Posterior vena cava (tissue), 2 donors: ENCODE measurements around the gene TRIOBP. TPM values are rescaled to one million over a fixed set of nuclear protein-coding genes. Genes with fewer than 3 reads are reported as not detected.
"Not testable (repeated sequence)": the region's sequence is repeated elsewhere in the genome, so short reads cannot be mapped to it uniquely, and the experiment has no call there.

Experiments
- DNase-seq: peaks from one replicate; pipeline ENCODE4 v3.0.0-alpha.2; 2020; ENCODE audit warnings: low spot score
- intact Hi-C, 2 donors: fragments of 100-400 bp; cut with DNase I; formaldehyde crosslinking; loops; one replicate each; pipeline versions ENCODE4 v1.14.1 to v1.14.2; 2022 to 2023
- long read RNA-seq, 2 donors: library from polyadenylated mRNA; unstranded; transcript quantifications; one replicate each; pipeline ENCODE4 v2.0.0, GENCODE V29; 2020 to 2021
- total RNA-seq, 2 donors: library from RNA; stranded (reverse); fragmentation: NEBNext Ultra II Directional; extraction: Animal tissue kit (Norgen Biotek cat#: 25700); gene quantifications; one replicate each; pipeline ENCODE4 v1.2.1, GENCODE V29; 2021
- donor health status: DM: yes; HTN: yes; CAD: no.
- donor health status: DM: yes; HTN: yes; CAD: no.

Gene TRIOBP, protein sequence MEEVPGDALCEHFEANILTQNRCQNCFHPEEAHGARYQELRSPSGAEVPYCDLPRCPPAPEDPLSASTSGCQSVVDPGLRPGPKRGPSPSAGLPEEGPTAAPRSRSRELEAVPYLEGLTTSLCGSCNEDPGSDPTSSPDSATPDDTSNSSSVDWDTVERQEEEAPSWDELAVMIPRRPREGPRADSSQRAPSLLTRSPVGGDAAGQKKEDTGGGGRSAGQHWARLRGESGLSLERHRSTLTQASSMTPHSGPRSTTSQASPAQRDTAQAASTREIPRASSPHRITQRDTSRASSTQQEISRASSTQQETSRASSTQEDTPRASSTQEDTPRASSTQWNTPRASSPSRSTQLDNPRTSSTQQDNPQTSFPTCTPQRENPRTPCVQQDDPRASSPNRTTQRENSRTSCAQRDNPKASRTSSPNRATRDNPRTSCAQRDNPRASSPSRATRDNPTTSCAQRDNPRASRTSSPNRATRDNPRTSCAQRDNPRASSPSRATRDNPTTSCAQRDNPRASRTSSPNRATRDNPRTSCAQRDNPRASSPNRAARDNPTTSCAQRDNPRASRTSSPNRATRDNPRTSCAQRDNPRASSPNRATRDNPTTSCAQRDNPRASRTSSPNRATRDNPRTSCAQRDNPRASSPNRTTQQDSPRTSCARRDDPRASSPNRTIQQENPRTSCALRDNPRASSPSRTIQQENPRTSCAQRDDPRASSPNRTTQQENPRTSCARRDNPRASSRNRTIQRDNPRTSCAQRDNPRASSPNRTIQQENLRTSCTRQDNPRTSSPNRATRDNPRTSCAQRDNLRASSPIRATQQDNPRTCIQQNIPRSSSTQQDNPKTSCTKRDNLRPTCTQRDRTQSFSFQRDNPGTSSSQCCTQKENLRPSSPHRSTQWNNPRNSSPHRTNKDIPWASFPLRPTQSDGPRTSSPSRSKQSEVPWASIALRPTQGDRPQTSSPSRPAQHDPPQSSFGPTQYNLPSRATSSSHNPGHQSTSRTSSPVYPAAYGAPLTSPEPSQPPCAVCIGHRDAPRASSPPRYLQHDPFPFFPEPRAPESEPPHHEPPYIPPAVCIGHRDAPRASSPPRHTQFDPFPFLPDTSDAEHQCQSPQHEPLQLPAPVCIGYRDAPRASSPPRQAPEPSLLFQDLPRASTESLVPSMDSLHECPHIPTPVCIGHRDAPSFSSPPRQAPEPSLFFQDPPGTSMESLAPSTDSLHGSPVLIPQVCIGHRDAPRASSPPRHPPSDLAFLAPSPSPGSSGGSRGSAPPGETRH (N-terminal part only)
- 10 to 100 TPM; 93.8 to 95.8 TPM for total RNA-seq
- long read RNA-seq, donor 1, transcript TRIOBP-203 (14 exons, 2,324 nt), result major isoform, 92 of 159 reads
- long read RNA-seq, donor 1, partial matches to known transcripts, result 23 of 159 reads
- long read RNA-seq, donor 1, other reads (novel, unspliced or antisense), result 42 of 159 reads
- long read RNA-seq, donor 2, transcript TRIOBP-203 (14 exons, 2,324 nt), result major isoform, 136 of 264 reads
- long read RNA-seq, donor 2, partial matches to known transcripts, result 85 of 264 reads
- long read RNA-seq, donor 2, other reads (novel, unspliced or antisense), result 43 of 264 reads

DNA sequence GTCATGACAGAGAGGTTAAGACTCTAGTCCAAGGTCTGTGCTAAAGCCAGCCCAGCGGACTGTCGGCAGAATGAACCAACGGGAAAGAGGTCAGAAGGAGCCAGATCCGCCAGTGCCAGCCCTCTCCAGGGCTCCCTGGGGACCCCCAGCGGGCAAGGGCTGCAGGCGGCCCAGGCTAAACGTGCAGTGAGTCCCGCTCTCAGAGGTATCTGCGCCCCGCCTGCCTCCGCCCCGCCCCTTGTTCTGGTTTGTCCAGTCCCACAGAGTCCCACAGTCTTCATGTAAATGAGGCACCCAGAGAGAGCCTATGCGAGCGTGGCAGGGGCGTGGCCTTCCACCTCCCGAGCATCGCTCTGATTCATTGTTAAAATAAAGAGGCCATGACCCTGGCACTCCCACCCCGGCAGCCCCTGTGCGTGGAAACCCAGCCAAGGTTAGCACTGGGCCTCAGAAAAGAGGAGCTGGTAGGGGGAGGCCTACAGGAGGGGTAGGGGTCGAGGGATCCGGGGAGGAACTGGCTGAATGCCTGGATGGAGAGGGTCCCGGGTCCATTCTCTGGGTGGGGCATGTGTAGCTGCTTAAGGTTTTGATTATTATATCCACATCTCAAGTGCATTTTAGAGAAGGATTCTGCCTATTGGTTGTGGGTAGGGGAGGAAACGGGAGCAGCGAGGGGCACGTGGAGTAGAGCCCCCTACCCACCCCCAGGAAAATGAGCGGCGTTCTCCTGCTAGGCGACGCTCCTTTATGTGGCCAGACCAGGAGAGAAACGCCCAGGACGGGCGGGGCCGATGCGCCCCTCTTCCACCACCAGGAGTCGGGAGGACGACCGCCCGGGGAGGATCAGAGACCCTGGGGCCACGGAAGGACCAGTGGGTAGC lies at the start of gene TRIOBP:
TRIOBP (plus strand) TSS at position 392 of the 881 bp plus-strand sequence. CDS start 4,318 bp downstream, outside the sequence.
- peak; percentile 97 for DNase-seq
- intact Hi-C loops, result no loop called here

DNA sequence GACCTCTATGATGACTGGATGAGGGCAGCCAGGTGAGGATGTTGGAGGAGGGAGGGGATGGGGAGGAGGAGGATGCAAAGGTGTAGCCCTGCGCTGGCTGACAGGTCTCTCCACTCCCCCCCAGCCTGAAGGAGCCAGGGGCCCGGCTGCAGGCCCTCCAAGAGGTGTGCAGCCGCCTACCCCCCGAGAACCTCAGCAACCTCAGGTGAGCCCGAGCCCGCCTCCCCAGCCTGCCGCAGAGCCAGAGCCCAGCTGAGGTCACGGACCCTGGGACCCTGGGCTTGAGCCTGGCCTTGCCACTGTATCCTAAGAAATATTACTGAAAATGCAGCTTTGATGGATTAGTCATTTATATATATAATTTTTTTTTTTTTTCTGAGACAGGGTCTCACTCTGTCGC lies 49.5 kb upstream of the TRIOBP start:
- no peak for DNase-seq
- intact Hi-C loops, result no loop called here

DNA sequence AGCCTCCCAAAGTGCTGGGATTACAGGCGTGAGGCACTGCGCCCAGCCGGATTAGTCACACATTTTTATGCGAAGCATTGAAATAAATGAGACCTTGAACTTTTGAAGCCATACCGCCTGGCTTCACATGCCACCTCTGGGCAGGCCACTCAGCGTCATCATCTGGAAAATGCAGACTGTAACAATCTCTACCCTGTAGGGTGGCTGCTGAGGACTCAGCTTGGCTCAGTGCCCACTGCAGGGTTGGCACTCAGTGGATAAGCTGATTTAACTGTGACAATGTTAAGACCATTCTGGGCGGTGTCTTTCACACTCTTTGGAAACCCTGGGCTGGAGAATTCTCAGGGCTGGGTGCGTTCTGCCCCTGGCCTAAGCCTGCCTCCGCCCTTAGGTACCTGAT lies 48.9 kb upstream of the TRIOBP start:
- intact Hi-C loops, result no loop called here

DNA sequence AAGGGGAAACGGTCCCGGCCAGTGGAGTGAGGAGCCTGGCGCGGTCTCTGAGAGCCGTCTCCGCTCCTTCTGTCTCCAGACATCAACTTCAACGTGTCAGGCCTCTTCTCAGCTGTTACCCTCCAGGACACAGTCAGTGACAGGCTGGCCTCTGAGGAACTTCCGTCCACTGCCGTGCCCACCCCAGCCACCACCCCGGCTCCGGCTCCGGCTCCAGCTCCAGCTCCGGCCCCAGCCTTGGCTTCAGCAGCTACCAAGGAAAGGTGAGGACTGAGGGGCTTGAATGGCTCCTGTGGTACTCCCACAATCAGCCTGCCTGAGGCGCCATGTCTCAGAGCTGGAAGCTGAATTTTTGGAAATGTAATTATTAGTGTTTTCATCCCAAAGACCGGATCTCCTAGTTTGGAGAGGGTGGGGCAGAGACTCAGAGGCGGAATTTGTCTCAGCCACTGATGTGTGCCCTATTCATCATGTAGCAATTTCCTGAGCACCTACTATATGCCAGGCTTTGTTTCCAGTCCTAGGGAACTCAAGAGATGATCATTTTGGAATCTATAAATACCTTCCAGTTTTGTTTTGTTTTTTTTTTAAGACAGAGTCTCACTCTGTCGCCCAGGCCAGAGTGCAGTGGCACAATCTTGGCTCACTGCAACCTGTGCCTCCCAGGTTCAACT lies 46.2 kb upstream of the TRIOBP start:
- DNase-seq, result no peak
- intact Hi-C loops, result loop anchor here in 1 of 2 donors (10.0 kb wide), 1 partner anchor 214 kb away; no protein-coding TSS in a partner anchor

More for the DNA sequence above, 48.9 kb upstream of the TRIOBP start:
- no peak for DNase-seq

DNA sequence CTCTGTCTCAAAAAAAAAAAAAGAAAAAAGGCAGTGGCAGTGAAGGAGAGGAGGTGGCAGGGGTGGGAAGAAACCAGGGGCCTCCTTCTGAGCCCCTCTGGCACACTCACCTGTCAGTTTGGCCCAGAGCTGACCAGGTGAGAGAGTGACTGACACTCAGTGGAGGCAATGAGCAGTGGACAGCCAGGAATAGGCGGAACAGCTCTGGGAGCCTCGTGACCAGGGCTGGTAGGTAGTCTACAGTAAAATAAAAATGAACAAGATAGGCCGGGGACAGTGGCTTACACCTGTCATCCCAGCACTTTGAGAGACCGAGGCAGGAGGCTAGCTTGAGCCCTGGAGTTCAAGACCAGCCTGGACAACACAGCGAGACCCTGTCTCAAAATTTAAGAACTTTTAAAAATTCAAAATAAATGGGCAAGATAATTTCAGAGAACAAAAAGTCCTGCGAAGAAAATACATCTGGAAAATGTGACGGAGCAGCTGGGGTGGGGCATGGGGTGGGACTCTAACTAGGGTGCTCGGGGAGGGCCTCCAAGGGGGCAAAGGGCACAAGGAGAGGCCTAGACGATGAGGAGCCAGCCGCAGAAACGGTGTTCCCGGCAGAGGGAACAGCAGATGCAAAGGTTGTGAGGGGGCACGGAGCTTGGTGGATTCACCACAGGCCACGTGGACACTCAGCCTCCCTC lies 42.1 kb upstream of the TRIOBP start:
- DNase-seq, result no peak

DNA sequence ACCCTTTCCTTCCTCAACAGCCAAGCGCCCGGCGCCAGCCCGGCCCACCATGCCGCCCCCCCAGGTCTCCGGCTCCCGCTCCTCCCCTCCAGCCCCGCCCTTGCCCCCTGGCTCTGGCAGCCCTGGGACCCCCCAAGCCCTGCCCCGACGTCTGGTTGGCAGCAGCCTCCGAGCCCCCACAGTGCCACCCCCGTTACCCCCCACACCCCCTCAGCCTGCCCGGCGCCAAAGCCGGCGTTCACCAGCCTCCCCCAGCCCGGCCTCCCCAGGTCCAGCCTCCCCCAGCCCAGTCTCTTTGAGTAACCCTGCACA lies 41.6 kb upstream of the TRIOBP start:
- intact Hi-C loops, result loop anchor here in 1 of 2 donors (10.0 kb wide), 1 partner anchor 210 kb away; no protein-coding TSS in a partner anchor
- DNase-seq, result no peak

More for the DNA sequence above, 42.1 kb upstream of the TRIOBP start:
- intact Hi-C loops, result loop anchor here in 1 of 2 donors (10.0 kb wide), 1 partner anchor 210 kb away; no protein-coding TSS in a partner anchor

DNA sequence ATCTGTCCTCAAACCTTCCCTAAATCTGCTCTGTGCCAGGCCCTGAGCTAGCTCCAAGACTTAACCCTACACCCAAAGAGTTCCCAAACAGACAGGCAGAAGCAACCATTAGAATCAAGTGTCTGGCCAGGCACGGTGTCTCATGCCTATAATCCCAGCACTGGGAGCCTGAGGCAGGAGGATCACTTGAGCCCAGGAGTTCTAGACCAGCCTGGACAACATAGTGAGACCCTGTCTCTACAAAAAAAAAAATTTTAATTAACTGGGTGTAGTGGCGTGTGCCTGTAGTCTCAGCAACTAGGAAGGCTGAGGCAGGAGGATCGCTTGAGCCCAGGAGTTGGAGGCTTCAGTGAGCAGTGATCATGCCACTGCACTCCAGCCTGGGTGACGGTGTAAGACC lies 40.3 kb upstream of the TRIOBP start:
- intact Hi-C loops, result loop anchor here in 1 of 2 donors (10.0 kb wide), 1 partner anchor 208 kb away; no protein-coding TSS in a partner anchor
- not testable (repeated sequence) for DNase-seq

DNA sequence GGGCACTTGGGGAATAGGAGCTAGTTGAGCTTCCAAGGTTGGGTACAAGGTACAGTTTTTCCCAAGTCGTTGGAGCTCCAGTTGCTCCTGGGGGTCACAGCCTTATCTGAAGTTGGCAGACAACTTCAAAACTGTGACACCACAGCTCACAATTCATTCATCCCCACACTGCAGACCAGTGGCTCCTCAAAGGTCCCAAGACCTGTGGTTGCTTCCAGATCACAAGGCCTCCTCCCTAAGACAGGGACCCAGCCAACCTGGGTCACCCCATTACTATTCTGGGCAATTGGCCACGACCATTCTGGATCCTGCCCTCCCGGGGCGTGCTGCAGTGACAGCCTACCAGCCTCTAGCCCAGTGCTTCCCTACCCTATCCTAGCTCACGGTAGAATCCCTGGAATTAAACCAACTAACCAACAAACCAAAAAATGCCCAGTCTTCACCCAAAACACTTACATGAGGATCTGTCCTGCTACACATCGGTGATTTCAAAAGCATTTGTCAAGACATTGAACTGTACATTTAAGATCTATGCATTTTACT lies 39.2 kb upstream of the TRIOBP start:
- no peak for DNase-seq
- intact Hi-C loops, result loop anchor here in 1 of 2 donors (10.0 kb wide), 1 partner anchor 207 kb away; no protein-coding TSS in a partner anchor

DNA sequence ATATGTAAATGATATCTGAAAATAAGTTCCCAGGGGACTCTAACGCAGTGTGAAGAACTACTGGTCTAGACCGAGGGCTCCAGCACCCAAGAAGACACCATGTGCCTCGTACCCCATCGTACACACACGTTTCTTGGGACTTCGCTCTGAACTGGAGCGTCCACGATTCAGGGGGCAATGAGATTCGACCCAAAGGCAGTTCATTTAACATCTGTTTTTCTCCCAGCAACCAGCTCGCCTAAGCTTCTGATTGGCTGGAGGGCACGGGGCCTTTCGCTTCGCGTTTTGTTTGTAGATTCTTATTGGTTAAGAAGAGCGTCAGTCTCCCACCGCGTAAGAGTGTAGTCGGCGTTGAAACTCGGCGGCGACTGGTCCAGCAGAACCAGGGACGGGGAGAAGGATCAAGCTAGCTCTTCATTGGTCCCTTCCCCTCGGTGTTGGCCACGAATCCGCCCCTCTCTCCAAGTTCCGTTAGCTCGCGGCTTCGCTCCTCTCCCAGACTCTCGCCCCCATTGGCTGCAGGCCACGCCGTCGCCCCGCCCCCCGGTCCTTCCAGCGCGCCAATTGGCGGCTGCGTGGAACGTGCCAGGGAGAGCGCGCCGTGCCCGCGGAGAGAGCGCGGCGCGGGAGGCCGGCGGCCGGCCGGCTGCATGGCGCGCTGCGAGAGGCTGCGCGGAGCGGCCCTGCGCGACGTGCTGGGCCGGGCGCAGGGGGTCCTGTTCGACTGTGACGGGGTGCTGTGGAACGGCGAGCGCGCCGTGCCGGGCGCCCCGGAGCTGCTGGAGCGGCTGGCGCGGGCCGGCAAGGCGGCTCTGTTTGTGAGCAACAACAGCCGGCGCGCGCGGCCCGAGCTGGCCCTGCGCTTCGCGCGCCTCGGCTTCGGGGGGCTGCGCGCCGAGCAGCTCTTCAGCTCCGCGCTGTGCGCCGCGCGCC lies 38.4 kb upstream of the TRIOBP start, which contains the start of gene PDXP:
PDXP (plus strand) TSS at position 591 of the 933 bp plus-strand sequence; CDS start at position 651, 60 bp downstream.
- peak; percentile 100 for DNase-seq
- intact Hi-C loops, result loop anchor here in 1 of 2 donors (10.0 kb wide), 1 partner anchor 206 kb away; no protein-coding TSS in a partner anchor

DNA sequence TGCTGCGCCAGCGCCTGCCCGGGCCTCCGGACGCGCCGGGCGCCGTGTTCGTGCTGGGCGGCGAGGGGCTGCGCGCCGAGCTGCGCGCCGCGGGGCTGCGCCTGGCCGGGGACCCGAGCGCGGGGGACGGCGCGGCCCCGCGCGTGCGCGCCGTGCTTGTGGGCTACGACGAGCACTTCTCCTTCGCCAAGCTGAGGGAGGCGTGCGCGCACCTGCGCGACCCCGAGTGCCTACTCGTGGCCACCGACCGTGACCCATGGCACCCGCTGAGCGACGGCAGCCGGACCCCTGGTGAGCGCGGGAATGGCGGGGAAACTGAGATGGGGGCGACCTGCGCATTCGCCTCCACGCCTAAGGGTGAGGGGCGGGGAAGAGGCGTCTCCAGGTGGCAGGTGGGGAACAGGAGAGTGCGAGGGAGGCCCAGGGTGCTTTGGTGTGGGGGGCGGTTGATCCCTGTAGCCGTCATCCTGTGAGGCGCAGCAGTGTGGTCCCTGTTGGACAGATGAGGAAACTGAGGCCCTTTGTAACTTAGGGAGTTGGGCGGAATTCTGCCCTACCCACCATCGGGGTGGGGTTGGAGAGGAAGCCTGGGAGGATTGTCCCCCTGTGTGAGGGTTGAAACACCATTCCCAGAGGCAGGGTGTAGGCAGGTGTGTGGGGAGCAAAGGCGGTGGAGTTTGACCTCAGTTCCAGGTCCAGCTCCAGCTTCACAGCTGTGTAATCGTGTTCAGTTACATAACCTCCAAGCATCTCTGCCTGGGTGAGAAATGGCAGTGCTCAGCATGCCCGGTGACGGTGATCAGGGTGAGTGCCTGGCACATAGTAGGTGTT lies 37.6 kb upstream of the TRIOBP start:
- intact Hi-C loops, result loop anchor here in 1 of 2 donors (10.0 kb wide), 1 partner anchor 206 kb away; no protein-coding TSS in a partner anchor
- no peak for DNase-seq

DNA sequence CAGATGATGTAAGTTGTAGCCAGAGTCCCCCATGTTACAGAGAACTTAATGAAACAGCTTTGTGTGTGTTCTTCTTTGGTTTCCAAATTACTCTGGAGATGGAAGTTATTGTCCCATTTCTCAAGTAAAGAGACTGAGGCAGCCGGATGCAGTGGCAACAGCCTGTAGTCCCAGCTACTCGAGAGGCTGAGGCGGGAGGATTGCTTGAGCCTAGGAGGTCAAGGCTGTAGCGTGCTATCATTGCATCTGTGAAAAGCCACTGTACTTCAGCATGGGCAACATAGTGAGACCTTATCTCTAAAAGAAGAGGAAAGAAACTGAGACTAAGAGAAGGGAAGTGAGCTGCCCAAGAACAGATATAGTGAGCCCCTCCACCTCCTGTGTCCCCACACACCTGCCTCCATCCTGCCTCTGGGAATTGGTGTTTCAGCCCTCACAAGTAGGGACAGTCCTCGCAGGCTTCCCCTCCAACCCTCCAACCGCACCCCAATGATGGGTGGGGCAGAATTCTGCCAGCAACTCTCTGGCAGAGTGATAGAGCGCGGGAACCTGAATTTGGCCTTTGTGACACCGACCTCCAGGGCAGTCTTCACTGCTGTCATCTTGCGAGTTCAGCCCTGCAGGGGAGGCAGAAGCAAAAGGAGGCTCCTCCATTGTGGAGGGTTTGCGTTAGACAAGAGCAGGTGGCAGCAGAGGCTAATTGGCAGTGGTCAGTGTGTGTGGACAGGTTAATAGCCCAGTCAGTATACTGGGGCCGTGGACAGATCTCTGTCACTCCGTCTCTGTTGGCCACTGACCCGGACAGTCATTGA lies 36.7 kb upstream of the TRIOBP start:
- DNase-seq, result no peak
- intact Hi-C loops, result loop anchor here in 1 of 2 donors (10.0 kb wide), 1 partner anchor 205 kb away; no protein-coding TSS in a partner anchor

DNA sequence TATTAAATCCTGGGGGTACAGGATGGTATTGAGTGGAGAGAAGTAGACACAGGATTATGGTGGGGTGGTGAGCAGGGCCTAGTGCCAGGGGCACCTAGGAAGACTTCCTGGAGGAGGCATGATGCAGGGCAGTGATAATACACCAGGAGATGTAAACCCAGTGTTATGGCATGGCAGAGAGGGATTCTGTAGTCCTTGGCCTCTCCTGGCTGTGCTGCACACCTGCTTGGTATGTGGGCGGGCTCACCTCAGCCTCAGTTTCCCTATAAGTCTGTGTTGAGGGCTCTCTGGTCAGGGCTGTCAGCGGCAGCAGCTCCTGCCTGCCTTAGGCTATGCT lies 36.2 kb upstream of the TRIOBP start:
- no peak for DNase-seq
- intact Hi-C loops, result no loop called here
